Left lung (tissue), 10 donors: ENCODE measurements around the gene PAPPA2. TPM values are rescaled to one million over a fixed set of nuclear protein-coding genes. Genes with fewer than 3 reads are reported as not detected.

Experiments used
- ATAC-seq: fragments of 200-7000 bp; cut with Tn5 transposase; one replicate; pipeline ENCODE4 v1.9.1; 2020; ENCODE audit warnings: moderate library complexity
- DNase-seq, 4 donors: peaks; one replicate each; pipeline ENCODE4 v3.0.0-alpha.2; 2013 to 2020
- H3K27ac ChIP-seq, 2 donors: fragments of 200-600 bp; sonication (generic) in 1 of 2; one replicate each; pipeline versions ENCODE4 v1.5.0 to v1.8.0; 2020 to 2021
- H3K27me3 ChIP-seq, 2 donors: fragments of 200-600 bp; sonication (generic) in 1 of 2; one replicate each; pipeline versions ENCODE4 v1.5.0 to v1.8.0; 2020 to 2021
- H3K36me3 ChIP-seq, 2 donors: fragments of 200-600 bp; sonication (generic) in 1 of 2; one replicate each; pipeline versions ENCODE4 v1.5.0 to v1.8.0; 2020 to 2021
- H3K4me1 ChIP-seq, 2 donors: fragments of 200-600 bp; one replicate each; pipeline ENCODE4 v1.8.0; 2021
- H3K4me3 ChIP-seq, 2 donors: fragments of 200-600 bp; sonication (generic) in 1 of 2; one replicate each; pipeline versions ENCODE4 v1.5.0 to v1.8.0; 2020 to 2021; ENCODE audit warnings: mild to moderate bottlenecking in 1 of 2
- H3K9me3 ChIP-seq, 2 donors: fragments of 200-600 bp; sonication (generic) in 1 of 2; one replicate each; pipeline versions ENCODE4 v1.5.0 to v1.8.0; 2020 to 2021
- intact Hi-C, 2 donors: fragments of 100-400 bp; cut with DNase I; formaldehyde crosslinking; loops; one replicate each; pipeline versions ENCODE4 v1.11.2 to v1.14.2; 2022
- polyA plus RNA-seq, 6 donors: library from polyadenylated mRNA; unstranded; fragments of 120-200 nt; gene quantifications; one replicate each; pipeline ENCODE4 v1.2.1, GENCODE V29; 2013; ENCODE audit not compliant: insufficient read length in 6 of 6
- total RNA-seq, 2 donors: library from RNA; stranded (reverse); fragmentation: NEBNext Ultra II Directional; extraction: Animal tissue kit (Norgen Biotek cat#: 25700); gene quantifications; one replicate each; pipeline ENCODE4 v1.2.1, GENCODE V29; 2021
- TF ChIP-seq, protein P1 (sequence below), 2 donors: fragments of 200-600 bp; sonication (generic) in 1 of 2; IDR thresholded peaks; one replicate each; pipeline versions ENCODE4 v1.5.0 to v1.8.0; 2021; ENCODE audit warnings: antibody characterized with exemption in 2 of 2
- donor health status: DM: no; HTN: yes; CAD: no.
- donor health status: DM: no; HTN: no; CAD: no.

The PAPPA2 gene
- total and polyA plus RNA-seq, 8 donors, result 0.09 to 0.68 (median 0.27) TPM

DNA sequence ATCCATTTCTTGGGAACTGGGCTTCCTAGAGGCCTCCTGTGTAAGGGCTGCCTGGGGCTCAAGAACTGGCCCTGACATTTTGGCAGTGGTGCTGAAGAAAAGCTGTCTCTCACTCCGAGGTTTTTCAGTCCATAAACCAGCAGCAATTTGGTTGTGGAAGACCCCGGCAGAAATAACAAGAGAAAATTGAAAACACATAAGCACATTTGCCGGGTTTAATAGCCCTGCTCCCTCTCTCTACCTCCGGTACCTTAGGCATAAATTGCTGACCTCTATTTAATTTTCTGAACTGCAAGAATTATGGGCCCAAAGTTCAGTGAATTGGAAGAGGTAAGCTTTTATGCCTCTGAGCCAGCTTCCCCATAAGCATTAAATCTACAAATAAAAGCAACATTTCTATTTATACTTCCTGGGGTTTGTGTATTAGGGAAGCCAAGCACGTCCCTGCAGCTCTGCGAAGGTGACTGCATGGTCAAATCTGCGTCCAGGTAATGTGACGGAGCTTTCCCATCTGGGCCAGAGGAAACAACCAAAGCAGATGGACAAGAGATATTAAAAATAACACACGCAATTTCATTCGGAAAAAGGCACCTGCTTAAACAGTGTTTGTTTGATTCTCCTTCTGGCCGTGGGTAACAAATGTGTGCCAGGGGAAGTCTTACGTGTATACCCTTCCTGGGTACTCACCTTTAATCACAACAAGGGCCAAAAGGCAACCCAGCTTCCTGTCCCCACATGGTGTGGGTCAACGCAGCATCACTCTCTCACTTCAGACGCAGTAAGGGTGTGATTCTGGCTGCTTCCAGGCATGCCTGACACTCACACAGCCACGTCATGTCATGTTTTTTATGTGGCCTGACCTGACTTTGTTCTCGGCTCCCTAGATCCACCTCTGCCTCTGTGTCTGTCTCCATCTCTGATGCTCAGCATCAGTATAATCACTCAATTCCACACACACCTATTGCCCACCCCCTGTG lies 69.2 kb downstream of the PAPPA2 start:
- Histone ChIP-seq H3K36me3 (no peaks in the 10 kb centered on the region), H3K4me1 (no peaks in the 10 kb centered on the region), H3K27ac (no peak overlapping the region), H3K9me3 (no peaks in the 10 kb centered on the region), H3K4me3 (no peak overlapping the region), H3K27me3 (no peaks in the 10 kb centered on the region)
- DNase-seq (no peak), ATAC-seq (no peak)
- TF ChIP-seq, protein P1, sequence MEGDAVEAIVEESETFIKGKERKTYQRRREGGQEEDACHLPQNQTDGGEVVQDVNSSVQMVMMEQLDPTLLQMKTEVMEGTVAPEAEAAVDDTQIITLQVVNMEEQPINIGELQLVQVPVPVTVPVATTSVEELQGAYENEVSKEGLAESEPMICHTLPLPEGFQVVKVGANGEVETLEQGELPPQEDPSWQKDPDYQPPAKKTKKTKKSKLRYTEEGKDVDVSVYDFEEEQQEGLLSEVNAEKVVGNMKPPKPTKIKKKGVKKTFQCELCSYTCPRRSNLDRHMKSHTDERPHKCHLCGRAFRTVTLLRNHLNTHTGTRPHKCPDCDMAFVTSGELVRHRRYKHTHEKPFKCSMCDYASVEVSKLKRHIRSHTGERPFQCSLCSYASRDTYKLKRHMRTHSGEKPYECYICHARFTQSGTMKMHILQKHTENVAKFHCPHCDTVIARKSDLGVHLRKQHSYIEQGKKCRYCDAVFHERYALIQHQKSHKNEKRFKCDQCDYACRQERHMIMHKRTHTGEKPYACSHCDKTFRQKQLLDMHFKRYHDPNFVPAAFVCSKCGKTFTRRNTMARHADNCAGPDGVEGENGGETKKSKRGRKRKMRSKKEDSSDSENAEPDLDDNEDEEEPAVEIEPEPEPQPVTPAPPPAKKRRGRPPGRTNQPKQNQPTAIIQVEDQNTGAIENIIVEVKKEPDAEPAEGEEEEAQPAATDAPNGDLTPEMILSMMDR (IDR thresholded peaks at IDR 0.05), result no peak
- intact Hi-C loops, result no loop called here

DNA sequence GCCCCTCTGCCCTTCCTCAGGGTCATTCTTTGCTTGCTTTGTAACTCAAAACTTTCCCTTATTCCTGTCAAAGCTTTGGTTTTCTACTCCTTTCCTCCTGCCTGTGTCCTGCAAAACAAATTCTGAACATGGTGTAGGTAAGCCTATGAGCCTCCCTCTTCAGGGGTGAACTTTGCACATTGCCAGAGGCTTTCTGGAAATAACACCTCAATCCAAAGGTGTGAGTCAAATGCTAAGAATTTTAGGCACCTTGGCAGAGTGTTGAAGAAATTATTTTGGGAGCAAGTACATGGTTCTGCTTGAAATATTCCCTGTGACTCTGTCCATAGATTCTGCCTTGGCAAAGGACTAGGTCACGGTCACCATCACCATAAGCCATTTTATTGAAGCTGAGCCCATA lies 70.0 kb downstream of the PAPPA2 start:
- Histone ChIP-seq H3K9me3 (no peaks in the 10 kb centered on the region), H3K4me3 (no peak overlapping the region), H3K4me1 (no peaks in the 10 kb centered on the region), H3K27me3 (no peaks in the 10 kb centered on the region), H3K27ac (no peak overlapping the region), H3K36me3 (no peaks in the 10 kb centered on the region)
- intact Hi-C loops, result no loop called here
- no peak for ATAC-seq
- TF ChIP-seq, protein P1 (IDR thresholded peaks at IDR 0.05), result no peak
- no peak for DNase-seq

DNA sequence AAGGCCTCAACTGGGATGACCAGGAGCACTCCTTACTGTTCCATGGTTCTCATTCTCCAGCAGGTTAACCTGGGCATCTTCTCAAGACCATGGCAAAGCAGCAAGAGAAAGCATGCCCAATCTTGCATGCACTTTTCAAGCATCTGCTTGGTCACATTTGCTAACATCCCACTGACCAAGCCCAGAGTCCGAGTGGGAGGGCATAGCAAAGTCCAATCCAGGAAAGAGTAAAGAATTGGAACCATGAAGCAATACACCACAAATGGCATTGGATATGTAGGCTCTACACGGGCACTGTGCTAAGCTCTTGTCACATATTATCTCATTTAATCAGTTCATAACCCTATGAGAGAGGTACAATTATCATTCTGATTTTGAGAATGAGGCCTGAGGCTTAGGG lies 73.6 kb downstream of the PAPPA2 start:
- Histone ChIP-seq H3K4me1 (no peaks in the 10 kb centered on the region), H3K9me3 (no peaks in the 10 kb centered on the region), H3K36me3 (no peaks in the 10 kb centered on the region), H3K27me3 (no peaks in the 10 kb centered on the region), H3K4me3 (no peak overlapping the region), H3K27ac (no peak overlapping the region)
- DNase-seq (no peak), ATAC-seq (no peak)
- TF ChIP-seq, protein P1 (IDR thresholded peaks at IDR 0.05), result no peak
- intact Hi-C loops, result no loop called here

DNA sequence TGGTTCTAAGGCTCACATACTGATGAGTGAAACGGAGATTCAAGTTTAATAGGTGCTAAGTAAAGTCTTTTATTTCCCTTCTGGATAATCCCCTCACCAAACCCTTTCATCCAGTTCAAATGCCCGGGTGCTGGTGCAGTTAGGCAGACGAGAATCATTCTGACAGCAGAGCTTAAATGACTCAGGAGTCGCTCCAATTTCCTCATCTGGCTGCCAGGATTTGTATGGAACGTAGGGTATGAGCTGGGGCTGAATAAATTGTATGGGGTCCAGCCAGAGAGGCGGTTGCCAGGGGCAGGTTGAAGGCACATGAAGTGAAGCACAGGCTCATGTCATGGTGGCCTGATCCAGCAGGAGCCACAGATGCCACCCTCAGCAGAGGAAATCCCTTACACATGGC lies 76.0 kb downstream of the PAPPA2 start:
- TF ChIP-seq, protein P1 (IDR thresholded peaks at IDR 0.05), result no peak
- Histone ChIP-seq H3K9me3 (no peaks in the 10 kb centered on the region), H3K36me3 (no peaks in the 10 kb centered on the region), H3K4me1 (no peaks in the 10 kb centered on the region), H3K27me3 (no peaks in the 10 kb centered on the region), H3K27ac (no peak overlapping the region), H3K4me3 (no peak overlapping the region)
- intact Hi-C loops, result no loop called here
- ATAC-seq (no peak), DNase-seq (no peak)

DNA sequence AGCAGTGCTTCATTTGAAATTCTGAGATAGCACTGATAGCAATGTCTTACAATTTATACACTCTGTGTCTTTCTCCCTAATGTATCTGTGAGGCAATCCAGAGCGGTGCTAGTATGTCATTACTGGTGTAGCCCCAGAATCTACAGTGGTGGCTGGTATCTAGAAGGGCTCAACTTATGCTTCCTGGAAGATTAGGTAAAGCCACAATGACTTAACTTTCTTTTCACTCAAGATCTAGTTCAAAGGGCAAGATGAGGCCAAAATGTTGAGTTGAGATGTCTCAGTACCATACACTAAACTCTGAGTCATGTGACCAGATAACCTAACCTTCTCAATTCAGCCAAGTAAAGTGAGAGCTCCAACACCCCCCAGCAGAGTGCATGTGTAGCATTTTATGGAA lies 77.5 kb downstream of the PAPPA2 start:
- TF ChIP-seq, protein P1 (IDR thresholded peaks at IDR 0.05), result no peak
- no peak overlapping the region for H3K27ac ChIP-seq
- H3K36me3 ChIP-seq, result no peaks in the 10 kb centered on the region
- H3K27me3 ChIP-seq, result peaks cover 0 to 9% of the 10 kb centered on the region in 2 donors
- DNase-seq, result no peak
- no peak overlapping the region for H3K4me3 ChIP-seq
- ATAC-seq, result no peak
- intact Hi-C loops, result no loop called here
- no peaks in the 10 kb centered on the region for H3K4me1 ChIP-seq
- no peaks in the 10 kb centered on the region for H3K9me3 ChIP-seq
